Esophagus squamous epithelium (tissue), 5 donors: ENCODE data around the gene OR2T5. TPM values are rescaled to one million over a fixed set of nuclear protein-coding genes. Genes with fewer than 3 reads are reported as not detected.
"Not testable (repeated sequence)": the region's sequence is repeated elsewhere in the genome, so short reads cannot be mapped to it uniquely, and the experiment has no call there.

Experiments used
- DNase-seq: peaks from one replicate; lab custom pipeline; 2025; lab: John Stamatoyannopoulos, UW
- H3K27ac ChIP-seq, 4 donors: fragments of 200-600 bp; sonication (generic); one replicate each; pipeline ENCODE4 v1.5.1; 2016 to 2019; ENCODE audit warnings: mild to moderate bottlenecking in 1 of 4
- H3K27me3 ChIP-seq, 4 donors: fragments of 200-600 bp; sonication (generic); 1 replicate in 3 of 4; 2 replicates in 1 of 4; pipeline versions ENCODE4 v1.5.1 to v1.6.0; 2017 to 2021; ENCODE audit warnings: antibody characterized with exemption in 1 of 4
- H3K36me3 ChIP-seq, 3 donors: fragments of 200-600 bp; sonication (generic); one replicate each; pipeline ENCODE4 v1.5.1; 2016 to 2019
- H3K4me1 ChIP-seq, 3 donors: fragments of 200-600 bp; sonication (generic); one replicate each; pipeline ENCODE4 v1.5.1; 2017 to 2019
- H3K4me3 ChIP-seq, 4 donors: fragments of 200-600 bp; sonication (generic); 1 replicate in 3 of 4; 2 replicates in 1 of 4; pipeline ENCODE4 v1.5.1; 2016 to 2019; ENCODE audit warnings: mild to moderate bottlenecking in 2 of 4, moderate library complexity in 1 of 4
- H3K9me3 ChIP-seq, 3 donors: fragments of 200-600 bp; sonication (generic); one replicate each; pipeline ENCODE4 v1.5.1; 2016 to 2019
- POLR2A ChIP-seq, 4 donors: fragments of 450-650 bp; IDR thresholded peaks; one replicate each; pipeline ENCODE4 v1.6.1; 2017; ENCODE audit warnings: antibody characterized with exemption in 4 of 4, mild to moderate bottlenecking in 4 of 4, moderate library complexity in 3 of 4
- WGBS, 2 donors: methylation state at CpG; one replicate each; pipeline ENCODE4 v1.1.5; 2018; 5-methylcytosine and 5-hydroxymethylcytosine counted together
- intact Hi-C: fragments of 100-400 bp; cut with DNase I; formaldehyde crosslinking; loops from one replicate; pipeline ENCODE4 v1.15.0; 2022
- total RNA-seq, 4 donors: library from RNA; depleted of rRNA; stranded (reverse); fragments of >200 nt; gene quantifications; one replicate each; pipeline ENCODE4 v1.1.0, GENCODE V29; 2016
- TF ChIP-seq, protein P1 (sequence below), 6 experiments: fragments of 450-650 bp in 4 of 6; fragments of 200-600 bp in 2 of 6; sonication (generic) in 2 of 6; IDR thresholded peaks; one replicate each; pipeline ENCODE4 v1.5.1; 2016 to 2019; ENCODE audit warnings: antibody characterized with exemption in 6 of 6, mild to moderate bottlenecking in 4 of 6, moderate library complexity in 4 of 6
- donor health status: DM: yes; HTN: yes; CAD: no.

The OR2T5 gene
- total RNA-seq, 4 donors from 2014 or later: not detected

DNA sequence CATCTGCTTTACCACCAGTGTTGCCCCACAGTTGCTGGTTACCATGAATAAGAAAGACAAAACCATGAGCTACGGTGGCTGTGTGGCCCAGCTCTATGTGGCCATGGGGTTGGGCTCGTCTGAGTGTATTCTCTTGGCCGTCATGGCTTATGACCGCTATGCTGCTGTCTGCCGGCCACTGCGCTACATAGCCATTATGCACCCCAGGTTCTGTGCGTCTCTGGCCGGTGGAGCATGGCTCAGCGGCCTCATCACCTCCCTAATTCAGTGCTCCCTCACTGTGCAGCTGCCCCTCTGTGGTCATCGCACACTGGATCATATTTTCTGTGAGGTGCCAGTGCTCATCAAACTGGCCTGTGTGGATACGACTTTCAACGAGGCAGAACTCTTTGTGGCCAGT lies 33.5 kb downstream of the OR2T5 start:
- TF ChIP-seq, protein P1, sequence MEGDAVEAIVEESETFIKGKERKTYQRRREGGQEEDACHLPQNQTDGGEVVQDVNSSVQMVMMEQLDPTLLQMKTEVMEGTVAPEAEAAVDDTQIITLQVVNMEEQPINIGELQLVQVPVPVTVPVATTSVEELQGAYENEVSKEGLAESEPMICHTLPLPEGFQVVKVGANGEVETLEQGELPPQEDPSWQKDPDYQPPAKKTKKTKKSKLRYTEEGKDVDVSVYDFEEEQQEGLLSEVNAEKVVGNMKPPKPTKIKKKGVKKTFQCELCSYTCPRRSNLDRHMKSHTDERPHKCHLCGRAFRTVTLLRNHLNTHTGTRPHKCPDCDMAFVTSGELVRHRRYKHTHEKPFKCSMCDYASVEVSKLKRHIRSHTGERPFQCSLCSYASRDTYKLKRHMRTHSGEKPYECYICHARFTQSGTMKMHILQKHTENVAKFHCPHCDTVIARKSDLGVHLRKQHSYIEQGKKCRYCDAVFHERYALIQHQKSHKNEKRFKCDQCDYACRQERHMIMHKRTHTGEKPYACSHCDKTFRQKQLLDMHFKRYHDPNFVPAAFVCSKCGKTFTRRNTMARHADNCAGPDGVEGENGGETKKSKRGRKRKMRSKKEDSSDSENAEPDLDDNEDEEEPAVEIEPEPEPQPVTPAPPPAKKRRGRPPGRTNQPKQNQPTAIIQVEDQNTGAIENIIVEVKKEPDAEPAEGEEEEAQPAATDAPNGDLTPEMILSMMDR (IDR thresholded peaks at IDR 0.05): no peak
- no peak for TF ChIP-seq POLR2A (IDR thresholded peaks at IDR 0.05)
- no peaks in the 10 kb centered on the region for H3K4me1 ChIP-seq
- DNase-seq: no peak
- no peaks in the 10 kb centered on the region for H3K36me3 ChIP-seq
- intact Hi-C loops: no loop called here
- 78 to 86% methylated on average over 12 of the region's 12 CpGs for WGBS, 2 donors
- H3K27ac ChIP-seq: no peak overlapping the region
- no peaks in the 10 kb centered on the region for H3K27me3 ChIP-seq
- no peaks in the 10 kb centered on the region for H3K9me3 ChIP-seq
- H3K4me3 ChIP-seq: no peak overlapping the region

GRCh38 chr1:248537449-248537848 lies 49.1 kb downstream of the OR2T5 start:
- H3K27me3 ChIP-seq, H3K9me3 ChIP-seq, H3K36me3 ChIP-seq, intact Hi-C loops, H3K27ac ChIP-seq, H3K4me3 ChIP-seq, DNase-seq, H3K4me1 ChIP-seq: not testable (repeated sequence)

Other genes starting within 250 kb of the OR2T5 start
- not detected for gene OR2T33, start 210.6 kb upstream of the OR2T5 start, total RNA-seq
- not detected for gene OR2T12, start 185.2 kb upstream of the OR2T5 start, total RNA-seq
- not detected for gene OR2M7, start 164.0 kb upstream of the OR2T5 start, total RNA-seq
- not detected for gene OR14C36, start 139.8 kb upstream of the OR2T5 start, total RNA-seq
- gene OR2T4, start 126.9 kb upstream of the OR2T5 start, total RNA-seq: not detected
- not detected for gene OR2T6, start 112.8 kb upstream of the OR2T5 start, total RNA-seq
- not detected for gene OR2T1, start 85.5 kb upstream of the OR2T5 start, total RNA-seq
- not detected for gene OR2T2, start 43.0 kb upstream of the OR2T5 start, total RNA-seq
- gene OR2T3, start 15.2 kb upstream of the OR2T5 start, total RNA-seq: not detected
- gene OR2G6, start 19.5 kb downstream of the OR2T5 start, total RNA-seq: not detected
- gene OR2T29, start 74.2 kb downstream of the OR2T5 start, total RNA-seq: not detected
- not detected for gene OR2T34, start 86.2 kb downstream of the OR2T5 start, total RNA-seq
- gene OR2T10, start 109.1 kb downstream of the OR2T5 start, total RNA-seq: not detected
- not detected for gene OR2T11, start 146.5 kb downstream of the OR2T5 start, total RNA-seq
- not detected for gene OR2T35, start 156.7 kb downstream of the OR2T5 start, total RNA-seq
- not detected for gene OR2T27, start 166.9 kb downstream of the OR2T5 start, total RNA-seq
- gene OR14I1, start 214.2 kb downstream of the OR2T5 start, total RNA-seq: not detected